Endothelial cell of umbilical vein (primary cell): ENCODE measurements around the gene LAMTOR5. TPM values are rescaled to one million over a fixed set of nuclear protein-coding genes. Genes with fewer than 3 reads are reported as not detected.

ENCODE experiments used
- BruUV-seq: library from RNA; stranded (reverse); fragments of 400-500 nt; replicated peaks from 2 replicates; lab custom pipeline; 2021; lab: Mats Ljungman, UMichigan
- CTCF ChIA-PET: fragments of 300-600, 350-600 bp; sonication (Branson Sonifier 250); formaldehyde crosslinking; loops from one replicate; lab custom pipeline; 2021; ENCODE audit warnings: antibody characterized with exemption, inconsistent platforms; lab: Charles Lee
- POLR2A ChIA-PET: fragments of 300-600, 350-600 bp; sonication (Branson Sonifier 250); formaldehyde crosslinking; loops from one replicate; lab custom pipeline; 2021; ENCODE audit warnings: antibody characterized with exemption, inconsistent platforms; lab: Charles Lee
- DNase-seq: peaks from one replicate; pipeline ENCODE4 v3.0.0-alpha.2; 2011; ENCODE audit warnings: low read depth, low spot score
- FAIRE-seq: peaks from 2 replicates; lab custom pipeline; 2011; peaks lifted over from hg19 to GRCh38; lab: Jason Lieb, UNC
- H2AFZ ChIP-seq: 2 replicates; pipeline ENCODE4 v1.6.0; 2012; ENCODE audit warnings: low read depth, low read length, control low read depth, inconsistent platforms
- H3K27ac ChIP-seq: 2 replicates; pipeline ENCODE4 v1.5.1; 2011; ENCODE audit warnings: low read depth, mild to moderate bottlenecking, control low read depth, low read length, moderate library complexity; ENCODE audit not compliant: insufficient read depth
- H3K27me3 ChIP-seq, 2 experiments: 2 replicates each; pipeline versions ENCODE4 v1.6.0 to v1.6.1; 2011; ENCODE audit warnings: low read length in 2 of 2, mixed read lengths in 1 of 2; ENCODE audit not compliant: control insufficient read depth in 2 of 2, insufficient read depth in 2 of 2
- H3K36me3 ChIP-seq, 2 experiments: 2 replicates in 1 of 2; 3 replicates in 1 of 2; pipeline ENCODE4 v1.5.1; 2011; ENCODE audit warnings: low read length in 2 of 2, mild to moderate bottlenecking in 1 of 2, moderate library complexity in 1 of 2; ENCODE audit not compliant: control insufficient read depth in 2 of 2, insufficient read depth in 2 of 2; ENCODE audit errors: extremely low read depth in 1 of 2
- H3K4me1 ChIP-seq: 3 replicates; pipeline ENCODE4 v1.5.1; 2011; ENCODE audit warnings: mild to moderate bottlenecking, low read length; ENCODE audit not compliant: control insufficient read depth, insufficient read depth; ENCODE audit errors: extremely low read depth
- H3K4me2 ChIP-seq: 2 replicates; pipeline ENCODE4 v1.6.1; 2011; ENCODE audit warnings: low read length, control low read depth, mixed read lengths; ENCODE audit not compliant: insufficient read depth
- H3K4me3 ChIP-seq, 3 experiments: fragments of 200-600 bp in 1 of 3; sonication (generic), shearing (Covaris generic) in 1 of 3; replicated peaks in 1 of 3; 2 replicates each; pipeline ENCODE4 v1.5.1; 2011 to 2016; ENCODE audit warnings: control low read depth in 3 of 3, low read length in 3 of 3, mild to moderate bottlenecking in 2 of 3, inconsistent platforms in 1 of 3, low read depth in 1 of 3, moderate library complexity in 1 of 3; ENCODE audit not compliant: insufficient read depth in 1 of 3
- H3K79me2 ChIP-seq: 2 replicates; pipeline ENCODE4 v1.6.0; 2012; ENCODE audit warnings: low read length, inconsistent platforms; ENCODE audit not compliant: control insufficient read depth, insufficient read depth
- H3K9ac ChIP-seq: replicated peaks from 2 replicates; pipeline ENCODE3; 2011; ENCODE audit warnings: low read length, control low read depth; ENCODE audit not compliant: insufficient read depth; ENCODE audit errors: extremely low read depth
- H3K9me1 ChIP-seq: replicated peaks from 3 replicates; pipeline ENCODE4 v1.6.0; 2011; ENCODE audit warnings: mild to moderate bottlenecking, low read length; ENCODE audit not compliant: control insufficient read depth, insufficient read depth; ENCODE audit errors: extremely low read depth
- H3K9me3 ChIP-seq: replicated peaks from 2 replicates; pipeline ENCODE4 v1.5.1; 2012; ENCODE audit warnings: low read length, inconsistent platforms; ENCODE audit not compliant: control insufficient read depth, insufficient read depth
- H4K20me1 ChIP-seq: replicated peaks from 2 replicates; pipeline ENCODE3; 2011; ENCODE audit warnings: mild to moderate bottlenecking, low read length; ENCODE audit not compliant: control insufficient read depth, insufficient read depth; ENCODE audit errors: extremely low read depth
- CTCF ChIP-seq, 2 donors: IDR thresholded peaks; 1 replicate in 1 of 2; 2 replicates in 1 of 2; pipeline ENCODE4 v1.5.1; 2011; ENCODE audit warnings: low read length in 2 of 2, mild to moderate bottlenecking in 2 of 2, moderate library complexity in 2 of 2, control low read depth in 1 of 2, inconsistent platforms in 1 of 2, low read depth in 1 of 2; ENCODE audit not compliant: insufficient read depth in 1 of 2; ENCODE audit errors: extremely low read depth in 1 of 2
- EZH2 ChIP-seq: IDR thresholded peaks from 2 replicates; pipeline ENCODE4 v1.6.1; 2012; ENCODE audit warnings: borderline replicate concordance, low read depth, mild to moderate bottlenecking, moderate library complexity, low read length, inconsistent platforms; ENCODE audit not compliant: severe bottlenecking
- FOS ChIP-seq: IDR thresholded peaks from 2 replicates; pipeline ENCODE4 v1.6.1; 2011; ENCODE audit warnings: mild to moderate bottlenecking, low read length, moderate library complexity, borderline replicate concordance; ENCODE audit not compliant: insufficient read depth
- GATA2 ChIP-seq: IDR thresholded peaks from 2 replicates; pipeline ENCODE4 v1.7.0; 2011; ENCODE audit warnings: low read depth, mild to moderate bottlenecking, moderate library complexity, mixed read lengths, low read length; ENCODE audit not compliant: insufficient read length, insufficient read depth
- JUN ChIP-seq: IDR thresholded peaks from 2 replicates; pipeline ENCODE4 v1.6.1; 2011; ENCODE audit warnings: borderline replicate concordance, low read depth; ENCODE audit not compliant: insufficient read length, insufficient read depth
- MAX ChIP-seq: IDR thresholded peaks from 2 replicates; pipeline ENCODE4 v1.6.1; 2011; ENCODE audit not compliant: insufficient read depth, insufficient read length
- MYC ChIP-seq: IDR thresholded peaks from one replicate; pipeline ENCODE4 v1.6.1; 2011; ENCODE audit warnings: mild to moderate bottlenecking, low read depth, low read length
- POLR2A ChIP-seq: IDR thresholded peaks from 2 replicates; pipeline ENCODE4 v1.6.1; 2012; ENCODE audit warnings: low read depth, mild to moderate bottlenecking, control low read depth, low read length
- POLR2AphosphoS5 ChIP-seq: IDR thresholded peaks from 2 replicates; pipeline ENCODE4 v1.6.1; 2012; ENCODE audit warnings: low read depth, mild to moderate bottlenecking, control low read depth, low read length, moderate library complexity; ENCODE audit not compliant: insufficient read depth
- dilution Hi-C: fragments of 300-500 bp; cut with MboI; formaldehyde crosslinking; loops from one replicate; pipeline ENCODE4 v1.15.0; 2019; ENCODE audit warnings: low sequenced_read_pairs; ENCODE audit not compliant: extremely low pct_ligation_motif_present
- intact Hi-C: fragments of 100-400 bp; cut with micrococcal nuclease; formaldehyde crosslinking; loops from one replicate; pipeline ENCODE4 v1.10.0; 2022
- polyA plus RNA-seq, 4 experiments: library from polyadenylated mRNA; depleted of rRNA in 3 of 4; stranded (reverse) in 3 of 4; unstranded in 1 of 4; fragments of >200 nt; gene quantifications; 2 replicates each; pipeline versions ENCODE4 v1.2.1 to v1.2.3, GENCODE V29; 2011 to 2012; ENCODE audit warnings: missing spikeins in 1 of 4
- total RNA-seq: library from RNA; stranded (reverse); gene quantifications from 2 replicates; pipeline ENCODE4 v1.2.3, GENCODE V29; 2021

The LAMTOR5 gene
- total and polyA plus RNA-seq, 2 donors (not counting 3 experiments of a cell fraction or from before 2014, with no cell fraction given), result 150 to 503 TPM

- TF ChIP-seq POLR2A (no peak), CTCF (IDR thresholded peaks at IDR 0.05; ENCODE audit: extremely low read depth in 1 of 2, insufficient read depth in 1 of 2, low read depth in 1 of 2, low read length in 2 of 2) (no peak), MYC (no peak), GATA2 (no peak), JUN (no peak), FOS (no peak), POLR2AphosphoS5 (no peak), EZH2 (no peak), MAX (no peak)
- FAIRE-seq (no peak), DNase-seq (no peak)
- ChIA-PET POLR2A (interaction anchor here (0.6 kb wide), 1 partner anchor 85 kb away, joined by 3 read pairs; no protein-coding TSS in a partner anchor), CTCF (interaction anchor here (0.9 to 8.3 kb wide), 10 partner anchors 10 to 214 kb away, joined by 3 to 120 read pairs (median 6); no protein-coding TSS in a partner anchor)
- no peaks in the 10 kb centered on the region for H3K9me3 ChIP-seq
- peaks cover 5% of the 10 kb centered on the region for H3K4me1 ChIP-seq
- intact Hi-C loops, result no loop called here
- no peak overlapping the region for H2AFZ ChIP-seq
- no peak overlapping the region for H3K4me2 ChIP-seq
- no peaks in the 10 kb centered on the region for H3K9me1 ChIP-seq
- BruUV-seq, result no TSS peak
- dilution Hi-C loops, result no loop called here
- no peak overlapping the region for H3K27ac ChIP-seq
- H3K4me3 ChIP-seq, result no peak overlapping the region
- H4K20me1 ChIP-seq, result no peaks in the 10 kb centered on the region
- H3K27me3 ChIP-seq, result peaks cover 0 to 6% of the 10 kb centered on the region in 2 experiments
- H3K79me2 ChIP-seq, result peaks cover 12% of the 10 kb centered on the region
- H3K36me3 ChIP-seq, result no peaks in the 10 kb centered on the region
- H3K9ac ChIP-seq, result no peak overlapping the region
These were observed 3.8 kb upstream of the LAMTOR5 start for GRCh38 chr1:110411173-110411735.
